ENCODE measurements around the gene OSR1. TPM values are rescaled to one million over a fixed set of nuclear protein-coding genes. Genes with fewer than 3 reads are reported as not detected.

Gene OSR1
- total and polyA plus RNA-seq, 9 of the 15 experiments (the other 6 are each of a cell fraction or from before 2014, with no cell fraction given): not detected

DNA sequence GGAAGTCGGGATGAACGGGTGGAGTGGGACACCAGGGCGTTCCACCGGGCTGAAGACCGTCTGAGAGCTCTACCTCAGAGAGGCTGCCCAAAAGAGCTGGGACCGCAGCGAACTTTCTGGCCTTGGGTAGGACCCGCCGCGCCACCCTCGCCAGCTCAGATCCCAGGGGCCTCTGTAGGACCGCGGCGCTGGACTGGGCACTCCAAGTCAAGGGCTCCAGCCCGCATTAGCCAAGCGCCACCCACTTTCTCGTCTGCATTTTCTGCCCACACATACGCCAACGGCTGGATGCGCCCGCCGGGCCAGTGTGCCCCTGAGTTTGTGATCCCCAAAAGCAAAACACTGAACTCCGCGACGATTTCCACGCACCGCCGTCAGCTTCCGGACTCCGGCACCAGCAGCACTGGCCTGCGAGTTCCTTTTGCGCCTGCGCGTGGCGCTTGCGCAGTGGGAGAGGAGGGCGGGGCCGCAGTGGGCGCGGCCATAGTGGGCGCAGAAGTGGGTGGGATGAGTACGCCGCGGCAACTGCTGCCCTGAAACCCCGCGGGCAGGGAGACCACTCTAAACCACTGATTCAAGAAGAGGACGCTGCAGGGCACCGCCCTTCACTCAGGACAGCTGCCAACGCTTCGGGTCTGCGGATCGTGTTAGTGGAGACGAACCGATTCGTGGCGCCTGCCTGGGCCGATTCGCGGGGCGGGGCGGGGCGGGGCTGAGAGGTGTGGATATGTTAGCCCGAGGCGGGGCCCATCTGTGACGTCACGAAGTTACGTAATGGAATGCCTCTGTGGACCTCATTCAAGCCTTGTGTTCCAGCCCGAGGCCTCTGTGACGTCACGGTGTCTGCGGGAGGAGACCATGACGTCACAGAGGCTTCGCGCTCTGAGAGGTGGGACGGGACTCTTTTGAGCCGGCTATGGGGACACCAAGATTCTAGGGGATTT is 10.5 kb downstream of the OSR1 start (continued):
- TF ChIP-seq ESRRA (IDR thresholded peaks at IDR 0.05; ENCODE audit: borderline replicate concordance, low read depth) (peak; percentile 84), NR2F6 (CRISPR knock-in tag; IDR thresholded peaks at IDR 0.05) (no peak)
- TF ChIP-seq, protein P1, sequence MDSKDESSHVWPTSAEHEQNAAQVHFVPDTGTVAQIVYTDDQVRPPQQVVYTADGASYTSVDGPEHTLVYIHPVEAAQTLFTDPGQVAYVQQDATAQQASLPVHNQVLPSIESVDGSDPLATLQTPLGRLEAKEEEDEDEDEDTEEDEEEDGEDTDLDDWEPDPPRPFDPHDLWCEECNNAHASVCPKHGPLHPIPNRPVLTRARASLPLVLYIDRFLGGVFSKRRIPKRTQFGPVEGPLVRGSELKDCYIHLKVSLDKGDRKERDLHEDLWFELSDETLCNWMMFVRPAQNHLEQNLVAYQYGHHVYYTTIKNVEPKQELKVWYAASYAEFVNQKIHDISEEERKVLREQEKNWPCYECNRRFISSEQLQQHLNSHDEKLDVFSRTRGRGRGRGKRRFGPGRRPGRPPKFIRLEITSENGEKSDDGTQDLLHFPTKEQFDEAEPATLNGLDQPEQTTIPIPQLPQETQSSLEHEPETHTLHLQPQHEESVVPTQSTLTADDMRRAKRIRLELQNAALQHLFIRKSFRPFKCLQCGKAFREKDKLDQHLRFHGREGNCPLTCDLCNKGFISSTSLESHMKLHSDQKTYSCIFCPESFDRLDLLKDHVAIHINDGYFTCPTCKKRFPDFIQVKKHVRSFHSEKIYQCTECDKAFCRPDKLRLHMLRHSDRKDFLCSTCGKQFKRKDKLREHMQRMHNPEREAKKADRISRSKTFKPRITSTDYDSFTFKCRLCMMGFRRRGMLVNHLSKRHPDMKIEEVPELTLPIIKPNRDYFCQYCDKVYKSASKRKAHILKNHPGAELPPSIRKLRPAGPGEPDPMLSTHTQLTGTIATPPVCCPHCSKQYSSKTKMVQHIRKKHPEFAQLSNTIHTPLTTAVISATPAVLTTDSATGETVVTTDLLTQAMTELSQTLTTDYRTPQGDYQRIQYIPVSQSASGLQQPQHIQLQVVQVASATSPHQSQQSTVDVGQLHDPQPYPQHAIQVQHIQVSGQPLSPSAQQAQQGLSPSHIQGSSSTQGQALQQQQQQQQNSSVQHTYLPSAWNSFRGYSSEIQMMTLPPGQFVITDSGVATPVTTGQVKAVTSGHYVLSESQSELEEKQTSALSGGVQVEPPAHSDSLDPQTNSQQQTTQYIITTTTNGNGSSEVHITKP (IDR thresholded peaks at IDR 0.05; ENCODE audit: partially characterized antibody): peak; percentile 99
- TF ChIP-seq, protein P2, sequence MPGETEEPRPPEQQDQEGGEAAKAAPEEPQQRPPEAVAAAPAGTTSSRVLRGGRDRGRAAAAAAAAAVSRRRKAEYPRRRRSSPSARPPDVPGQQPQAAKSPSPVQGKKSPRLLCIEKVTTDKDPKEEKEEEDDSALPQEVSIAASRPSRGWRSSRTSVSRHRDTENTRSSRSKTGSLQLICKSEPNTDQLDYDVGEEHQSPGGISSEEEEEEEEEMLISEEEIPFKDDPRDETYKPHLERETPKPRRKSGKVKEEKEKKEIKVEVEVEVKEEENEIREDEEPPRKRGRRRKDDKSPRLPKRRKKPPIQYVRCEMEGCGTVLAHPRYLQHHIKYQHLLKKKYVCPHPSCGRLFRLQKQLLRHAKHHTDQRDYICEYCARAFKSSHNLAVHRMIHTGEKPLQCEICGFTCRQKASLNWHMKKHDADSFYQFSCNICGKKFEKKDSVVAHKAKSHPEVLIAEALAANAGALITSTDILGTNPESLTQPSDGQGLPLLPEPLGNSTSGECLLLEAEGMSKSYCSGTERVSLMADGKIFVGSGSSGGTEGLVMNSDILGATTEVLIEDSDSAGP (CRISPR knock-in tag; IDR thresholded peaks at IDR 0.05): no peak
- TF ChIP-seq, protein P3, sequence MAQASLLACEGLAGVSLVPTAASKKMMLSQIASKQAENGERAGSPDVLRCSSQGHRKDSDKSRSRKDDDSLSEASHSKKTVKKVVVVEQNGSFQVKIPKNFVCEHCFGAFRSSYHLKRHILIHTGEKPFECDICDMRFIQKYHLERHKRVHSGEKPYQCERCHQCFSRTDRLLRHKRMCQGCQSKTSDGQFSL (CRISPR knock-in tag; IDR thresholded peaks at IDR 0.05): no peak
- TF ChIP-seq, protein P3 (tag; IDR thresholded peaks at IDR 0.05): no peak
- TF ChIP-seq, protein P4, sequence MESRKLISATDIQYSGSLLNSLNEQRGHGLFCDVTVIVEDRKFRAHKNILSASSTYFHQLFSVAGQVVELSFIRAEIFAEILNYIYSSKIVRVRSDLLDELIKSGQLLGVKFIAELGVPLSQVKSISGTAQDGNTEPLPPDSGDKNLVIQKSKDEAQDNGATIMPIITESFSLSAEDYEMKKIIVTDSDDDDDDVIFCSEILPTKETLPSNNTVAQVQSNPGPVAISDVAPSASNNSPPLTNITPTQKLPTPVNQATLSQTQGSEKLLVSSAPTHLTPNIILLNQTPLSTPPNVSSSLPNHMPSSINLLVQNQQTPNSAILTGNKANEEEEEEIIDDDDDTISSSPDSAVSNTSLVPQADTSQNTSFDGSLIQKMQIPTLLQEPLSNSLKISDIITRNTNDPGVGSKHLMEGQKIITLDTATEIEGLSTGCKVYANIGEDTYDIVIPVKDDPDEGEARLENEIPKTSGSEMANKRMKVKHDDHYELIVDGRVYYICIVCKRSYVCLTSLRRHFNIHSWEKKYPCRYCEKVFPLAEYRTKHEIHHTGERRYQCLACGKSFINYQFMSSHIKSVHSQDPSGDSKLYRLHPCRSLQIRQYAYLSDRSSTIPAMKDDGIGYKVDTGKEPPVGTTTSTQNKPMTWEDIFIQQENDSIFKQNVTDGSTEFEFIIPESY (CRISPR knock-in tag; IDR thresholded peaks at IDR 0.05): peak; percentile 48; the same call in 1 of the 2 replicates
